Measurements from ENCODE around the gene TCEAL5.

- TF ChIP-seq CTCF (IDR thresholded peaks at IDR 0.05) (no peak), POLR2A (IDR thresholded peaks at IDR 0.05) (no peak)
Measured at GRCh38 chrX:103254171-103254824, 22.3 kb downstream of the TCEAL5 start.

Measured in transverse colon (tissue), 3 donors.